GM12875 (cell line): Measurements from ENCODE around the gene RPS4Y1.
"Not testable (repeated sequence)": the region's sequence is repeated elsewhere in the genome, so short reads cannot be mapped to it uniquely, and the experiment has no call there.

ENCODE experiments used
- H3K4me3 ChIP-seq: one replicate; pipeline ENCODE4 v1.5.1; 2011; ENCODE audit warnings: low read depth, low read length, control low read depth
- TF ChIP-seq, protein P1 (sequence below): IDR thresholded peaks from 2 replicates; pipeline ENCODE4 v1.5.1; 2011; ENCODE audit warnings: low read depth, mild to moderate bottlenecking, control low read depth, inconsistent platforms, low read length, moderate library complexity, borderline replicate concordance; ENCODE audit not compliant: insufficient read depth

Gene RPS4Y1

DNA sequence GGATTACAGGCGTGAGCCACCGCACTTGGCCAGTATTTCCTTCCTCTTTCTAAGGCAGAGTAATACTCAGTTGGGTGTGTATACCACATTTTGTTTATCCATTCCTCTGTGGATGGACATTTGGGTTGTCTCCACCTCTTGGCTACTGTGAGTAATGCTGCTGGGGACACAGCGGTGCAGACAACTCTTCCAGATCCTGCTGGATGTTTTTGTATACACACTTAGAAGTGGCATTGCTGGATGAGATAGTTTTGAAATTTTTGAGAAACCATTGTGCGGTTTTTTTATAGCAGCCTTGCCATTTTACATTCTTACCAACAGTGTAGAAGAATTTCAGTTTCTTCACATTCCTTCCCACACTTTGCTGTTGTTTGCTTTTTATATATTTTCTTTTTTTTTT lies 16.3 kb downstream of the RPS4Y1 start:
- TF ChIP-seq, protein P1, sequence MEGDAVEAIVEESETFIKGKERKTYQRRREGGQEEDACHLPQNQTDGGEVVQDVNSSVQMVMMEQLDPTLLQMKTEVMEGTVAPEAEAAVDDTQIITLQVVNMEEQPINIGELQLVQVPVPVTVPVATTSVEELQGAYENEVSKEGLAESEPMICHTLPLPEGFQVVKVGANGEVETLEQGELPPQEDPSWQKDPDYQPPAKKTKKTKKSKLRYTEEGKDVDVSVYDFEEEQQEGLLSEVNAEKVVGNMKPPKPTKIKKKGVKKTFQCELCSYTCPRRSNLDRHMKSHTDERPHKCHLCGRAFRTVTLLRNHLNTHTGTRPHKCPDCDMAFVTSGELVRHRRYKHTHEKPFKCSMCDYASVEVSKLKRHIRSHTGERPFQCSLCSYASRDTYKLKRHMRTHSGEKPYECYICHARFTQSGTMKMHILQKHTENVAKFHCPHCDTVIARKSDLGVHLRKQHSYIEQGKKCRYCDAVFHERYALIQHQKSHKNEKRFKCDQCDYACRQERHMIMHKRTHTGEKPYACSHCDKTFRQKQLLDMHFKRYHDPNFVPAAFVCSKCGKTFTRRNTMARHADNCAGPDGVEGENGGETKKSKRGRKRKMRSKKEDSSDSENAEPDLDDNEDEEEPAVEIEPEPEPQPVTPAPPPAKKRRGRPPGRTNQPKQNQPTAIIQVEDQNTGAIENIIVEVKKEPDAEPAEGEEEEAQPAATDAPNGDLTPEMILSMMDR: no peak
- no peak overlapping the region for H3K4me3 ChIP-seq

DNA sequence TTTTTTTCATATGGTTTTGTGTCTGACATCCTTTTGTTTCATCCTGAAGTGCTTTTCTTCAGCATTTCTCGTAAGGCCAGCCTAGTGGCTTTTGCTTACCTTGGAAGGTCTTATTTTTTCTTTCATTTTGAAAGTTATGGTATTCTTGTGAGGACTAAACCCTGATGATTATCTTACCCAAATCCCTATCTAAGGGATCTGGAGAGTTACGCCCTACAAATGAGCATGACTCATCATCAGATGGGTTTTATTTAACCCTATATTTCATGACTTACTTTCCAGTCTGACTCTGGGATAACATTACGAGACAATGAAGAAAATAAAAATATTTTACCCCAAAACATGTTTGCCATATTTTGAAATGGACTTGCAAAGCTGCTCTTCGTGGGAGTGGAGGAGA lies 18.4 kb downstream of the RPS4Y1 start:
- no peak overlapping the region for H3K4me3 ChIP-seq

DNA sequence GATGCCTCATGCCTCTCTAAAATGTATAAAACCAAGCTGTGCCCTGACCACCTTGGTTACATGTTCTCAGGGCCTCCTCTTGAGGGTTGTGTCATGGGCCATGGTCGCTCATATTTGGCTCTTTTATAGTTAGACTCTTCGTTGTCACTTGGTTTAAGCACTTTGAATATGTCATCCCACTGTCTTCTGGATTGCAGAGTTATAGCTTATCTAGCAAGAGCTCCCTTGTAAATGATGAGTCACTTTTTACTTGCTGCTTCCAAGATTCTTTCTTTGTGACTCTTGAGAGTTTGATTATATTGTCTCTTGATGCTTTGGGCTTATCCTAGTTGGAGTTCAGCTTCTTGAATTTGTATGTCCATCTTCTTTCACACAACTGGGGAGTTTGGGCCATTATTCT lies 19.1 kb downstream of the RPS4Y1 start:
- no peak overlapping the region for H3K4me3 ChIP-seq
- TF ChIP-seq, protein P1: no peak

More for the DNA sequence above, 18.4 kb downstream of the RPS4Y1 start:
- TF ChIP-seq, protein P1: no peak

DNA sequence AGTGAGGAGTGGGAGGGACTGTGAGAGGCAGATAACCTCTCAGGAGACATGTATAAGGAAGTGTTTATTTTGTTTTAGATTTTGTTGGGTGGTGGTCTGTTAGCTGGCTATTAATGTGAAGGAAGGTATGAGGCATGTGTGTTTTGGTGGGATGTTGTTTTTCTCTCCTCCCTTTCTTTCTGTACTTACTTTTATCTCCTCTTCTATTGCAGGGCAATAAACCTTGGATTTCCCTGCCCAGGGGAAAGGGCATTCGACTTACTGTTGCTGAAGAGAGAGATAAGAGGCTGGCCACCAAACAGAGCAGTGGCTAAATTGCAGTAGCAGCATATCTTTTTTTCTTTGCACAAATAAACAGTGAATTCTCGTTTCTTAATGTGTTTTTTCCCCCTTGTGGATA lies 25.2 kb downstream of the RPS4Y1 start:
- H3K4me3 ChIP-seq: no peak overlapping the region
- TF ChIP-seq, protein P1: no peak

DNA sequence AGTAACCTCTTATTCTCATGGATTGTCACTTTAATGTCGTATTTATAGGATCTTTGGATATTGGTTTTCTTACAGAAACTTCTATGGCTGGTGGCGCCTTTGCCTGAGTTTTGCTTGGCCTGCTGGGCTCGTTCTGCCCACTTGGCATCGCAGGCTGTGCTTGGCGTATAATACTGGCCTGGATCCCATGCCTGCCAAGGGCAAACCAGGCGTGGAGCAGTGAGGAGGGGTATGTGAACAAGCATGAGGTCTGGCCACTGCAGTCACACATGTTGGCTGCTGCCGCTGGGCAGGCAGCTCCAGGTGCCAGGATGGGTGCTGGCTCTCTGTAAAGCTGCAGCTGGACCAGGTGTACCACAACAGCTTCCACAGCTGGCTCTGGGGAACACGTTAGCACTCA lies 26.1 kb downstream of the RPS4Y1 start:
- no peak overlapping the region for H3K4me3 ChIP-seq
- TF ChIP-seq, protein P1: no peak

DNA sequence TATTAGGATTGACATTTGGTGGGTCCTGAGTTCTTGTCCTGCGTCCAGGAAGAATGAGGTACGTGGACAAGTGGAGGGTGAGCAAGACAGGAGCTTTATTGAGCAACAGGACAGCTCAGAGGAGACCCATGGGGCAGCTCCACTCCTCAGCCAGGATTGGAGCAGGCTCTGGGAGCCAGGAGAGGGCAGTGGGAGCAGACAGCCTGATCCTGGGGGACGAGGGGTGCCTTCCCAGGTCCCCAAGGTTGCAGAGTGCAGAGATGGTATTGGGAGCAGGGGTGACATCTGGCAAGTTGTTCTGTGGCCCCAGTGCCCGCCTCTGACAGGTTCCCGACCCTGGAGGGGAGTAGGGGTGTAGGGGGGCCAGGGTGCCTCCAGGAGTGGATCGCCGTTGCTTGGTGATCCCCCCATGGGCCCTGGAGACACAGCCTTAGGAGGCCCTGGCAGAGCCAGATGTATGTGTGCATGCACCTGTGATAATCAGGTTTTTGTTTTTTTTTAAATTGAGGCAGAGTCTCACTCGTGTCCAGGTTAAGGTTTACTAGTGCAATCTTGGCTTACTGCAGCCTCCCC lies 26.7 kb downstream of the RPS4Y1 start:
- TF ChIP-seq, protein P1: no peak
- H3K4me3 ChIP-seq: no peak overlapping the region

DNA sequence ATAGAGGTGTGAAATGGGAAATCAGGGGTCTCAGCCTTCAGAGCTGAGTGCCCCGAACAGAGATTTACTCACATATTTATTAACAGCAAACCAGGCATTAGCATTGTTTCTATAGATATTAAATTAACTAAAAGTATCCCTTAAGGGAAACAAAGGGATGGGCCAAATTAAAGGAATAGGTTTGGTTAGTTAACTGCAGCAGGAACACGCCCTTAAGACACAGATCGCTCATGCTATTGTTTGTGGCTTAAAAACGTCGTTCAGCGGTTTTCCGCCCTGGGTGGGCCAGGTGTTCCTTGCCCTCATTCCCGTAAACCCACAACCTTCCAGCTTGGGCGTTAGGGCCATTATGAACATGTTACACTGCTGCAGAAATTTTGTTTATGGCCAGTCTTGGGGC lies 30.8 kb downstream of the RPS4Y1 start:
- not testable (repeated sequence) for H3K4me3 ChIP-seq

DNA sequence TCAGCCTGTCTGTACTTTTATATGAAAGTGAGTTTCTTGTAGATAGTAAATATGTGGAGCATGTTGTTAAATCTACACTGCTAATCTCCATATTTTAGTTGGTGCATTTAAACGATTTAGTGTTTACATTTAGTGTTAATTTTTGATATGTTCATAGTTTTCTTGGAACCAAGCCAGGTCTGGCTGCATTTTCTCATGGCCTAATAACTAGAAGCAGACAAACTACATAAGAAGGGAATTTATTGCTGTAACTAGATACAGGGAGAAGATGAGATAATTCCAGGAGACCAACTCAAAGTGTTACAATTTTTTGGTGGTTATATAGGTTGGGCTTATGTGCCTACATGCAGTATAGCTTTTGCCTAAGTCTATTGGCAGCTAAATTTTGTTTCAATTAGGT lies 32.8 kb downstream of the RPS4Y1 start:
- H3K4me3 ChIP-seq: no peak overlapping the region
- TF ChIP-seq, protein P1: no peak
